ENCODE measurements around the gene THPO. TPM values are rescaled to one million over a fixed set of nuclear protein-coding genes. Genes with fewer than 3 reads are reported as not detected.

THPO gene
- total RNA-seq, 1 experiment from 2014 or later, result 0.55 TPM

DNA sequence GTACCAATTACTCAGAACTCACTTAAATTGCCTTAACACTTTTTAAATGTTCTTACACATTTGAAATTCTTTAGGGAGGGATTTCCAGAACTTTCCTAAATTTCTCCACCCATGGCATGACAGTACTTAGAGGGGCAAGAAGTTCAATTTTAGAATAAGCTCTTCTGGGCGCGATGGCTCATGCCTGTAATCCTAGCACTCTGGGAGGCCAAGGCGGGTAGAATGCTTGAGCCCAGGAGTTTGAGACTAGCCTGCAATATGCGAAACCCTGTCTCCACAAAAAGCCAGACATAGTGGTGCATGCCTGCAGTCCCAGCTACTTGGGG is 30.0 kb downstream of the THPO start:
- POLR2A ChIA-PET, result interaction anchor here (0.7 to 1.5 kb wide), 2 partner anchors 9 to 13 kb away, joined by 5 to 6 read pairs; no protein-coding TSS in a partner anchor

DNA sequence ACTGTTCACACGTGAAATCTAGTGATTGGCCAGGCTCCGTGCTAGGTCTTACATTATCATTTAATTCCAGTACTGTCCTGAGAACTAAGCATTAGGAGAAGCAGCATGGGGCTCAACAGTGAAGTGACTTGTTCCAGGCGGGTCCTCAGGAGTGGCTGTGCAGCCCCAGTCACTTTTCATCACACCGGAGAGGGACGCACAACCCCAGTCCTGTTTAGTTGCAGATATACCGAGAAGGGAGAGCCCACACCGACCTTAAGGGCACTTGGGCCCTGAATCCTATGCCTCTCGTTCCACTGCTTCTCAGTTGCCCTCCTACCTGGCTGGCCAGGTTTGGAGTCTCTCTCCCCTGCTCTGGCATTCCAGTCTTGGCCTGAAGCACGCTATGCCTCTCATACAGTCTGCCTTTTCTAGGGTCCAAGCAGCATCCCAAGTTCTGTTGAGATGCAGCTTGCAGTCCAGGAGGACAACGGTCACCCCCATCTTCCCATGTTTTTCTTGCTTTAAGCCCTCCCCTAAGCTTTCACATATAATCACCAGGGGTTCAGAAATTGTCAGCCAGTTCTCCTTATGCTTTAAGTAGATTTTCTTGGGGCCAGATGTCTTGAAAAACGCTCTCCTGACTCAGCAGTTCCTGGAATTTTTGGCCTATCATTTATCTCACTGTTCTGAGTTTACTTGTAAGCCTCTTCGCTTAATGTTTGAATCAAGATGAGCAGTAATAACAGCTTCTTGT is 30.5 kb downstream of the THPO start:
- no peak for TF ChIP-seq PRDM15 (CRISPR knock-in tag; IDR thresholded peaks at IDR 0.05)
- TF ChIP-seq SMAD4 (CRISPR knock-in tag; IDR thresholded peaks at IDR 0.05), result no peak
- TF ChIP-seq, protein P1, sequence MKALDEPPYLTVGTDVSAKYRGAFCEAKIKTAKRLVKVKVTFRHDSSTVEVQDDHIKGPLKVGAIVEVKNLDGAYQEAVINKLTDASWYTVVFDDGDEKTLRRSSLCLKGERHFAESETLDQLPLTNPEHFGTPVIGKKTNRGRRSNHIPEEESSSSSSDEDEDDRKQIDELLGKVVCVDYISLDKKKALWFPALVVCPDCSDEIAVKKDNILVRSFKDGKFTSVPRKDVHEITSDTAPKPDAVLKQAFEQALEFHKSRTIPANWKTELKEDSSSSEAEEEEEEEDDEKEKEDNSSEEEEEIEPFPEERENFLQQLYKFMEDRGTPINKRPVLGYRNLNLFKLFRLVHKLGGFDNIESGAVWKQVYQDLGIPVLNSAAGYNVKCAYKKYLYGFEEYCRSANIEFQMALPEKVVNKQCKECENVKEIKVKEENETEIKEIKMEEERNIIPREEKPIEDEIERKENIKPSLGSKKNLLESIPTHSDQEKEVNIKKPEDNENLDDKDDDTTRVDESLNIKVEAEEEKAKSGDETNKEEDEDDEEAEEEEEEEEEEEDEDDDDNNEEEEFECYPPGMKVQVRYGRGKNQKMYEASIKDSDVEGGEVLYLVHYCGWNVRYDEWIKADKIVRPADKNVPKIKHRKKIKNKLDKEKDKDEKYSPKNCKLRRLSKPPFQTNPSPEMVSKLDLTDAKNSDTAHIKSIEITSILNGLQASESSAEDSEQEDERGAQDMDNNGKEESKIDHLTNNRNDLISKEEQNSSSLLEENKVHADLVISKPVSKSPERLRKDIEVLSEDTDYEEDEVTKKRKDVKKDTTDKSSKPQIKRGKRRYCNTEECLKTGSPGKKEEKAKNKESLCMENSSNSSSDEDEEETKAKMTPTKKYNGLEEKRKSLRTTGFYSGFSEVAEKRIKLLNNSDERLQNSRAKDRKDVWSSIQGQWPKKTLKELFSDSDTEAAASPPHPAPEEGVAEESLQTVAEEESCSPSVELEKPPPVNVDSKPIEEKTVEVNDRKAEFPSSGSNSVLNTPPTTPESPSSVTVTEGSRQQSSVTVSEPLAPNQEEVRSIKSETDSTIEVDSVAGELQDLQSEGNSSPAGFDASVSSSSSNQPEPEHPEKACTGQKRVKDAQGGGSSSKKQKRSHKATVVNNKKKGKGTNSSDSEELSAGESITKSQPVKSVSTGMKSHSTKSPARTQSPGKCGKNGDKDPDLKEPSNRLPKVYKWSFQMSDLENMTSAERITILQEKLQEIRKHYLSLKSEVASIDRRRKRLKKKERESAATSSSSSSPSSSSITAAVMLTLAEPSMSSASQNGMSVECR (CRISPR knock-in tag; IDR thresholded peaks at IDR 0.05; ENCODE audit: borderline replicate concordance), result no peak
- TF ChIP-seq EMX1 (CRISPR knock-in tag; IDR thresholded peaks at IDR 0.05), result no peak
- ChIA-PET CTCF (interaction anchor here (1.4 to 2.1 kb wide), 2 partner anchors 166 kb away, joined by 5 to 15 read pairs; no protein-coding TSS in a partner anchor), POLR2A (interaction anchor here (0.7 to 1.5 kb wide), 2 partner anchors 8 to 13 kb away, joined by 5 to 6 read pairs; no protein-coding TSS in a partner anchor)
- H3K4me3 Mint-ChIP-seq, result no peak overlapping the region
- peak overlapping the region; percentile 31 for H3K27ac Mint-ChIP-seq
- ATAC-seq (no peak), DNase-seq (ENCODE audit: low spot score) (no peak)
- H3K27me3 Mint-ChIP-seq (ENCODE audit: low read depth), result no peaks in the 10 kb centered on the region
- peaks cover 19% of the 10 kb centered on the region for H3K4me1 Mint-ChIP-seq
- H3K36me3 Mint-ChIP-seq, result peaks cover 11% of the 10 kb centered on the region
- no peaks in the 10 kb centered on the region for H3K9me3 Mint-ChIP-seq

More for the DNA sequence above, 30.0 kb downstream of the THPO start:
- DNase-seq (ENCODE audit: low spot score) (no peak), ATAC-seq (no peak)
- Mint-ChIP-seq H3K27me3 (ENCODE audit: low read depth) (no peaks in the 10 kb centered on the region), H3K27ac (peak overlapping the region; percentile 31; the same call in 1 of the 2 replicates), H3K36me3 (peaks cover 7% of the 10 kb centered on the region), H3K4me1 (peaks cover 19% of the 10 kb centered on the region), H3K9me3 (no peaks in the 10 kb centered on the region), H3K4me3 (no peak overlapping the region)
- no peak for TF ChIP-seq ZNF317 (CRISPR knock-in tag; IDR thresholded peaks at IDR 0.05; ENCODE audit: borderline replicate concordance, low read depth)
- CTCF ChIA-PET, result interaction anchor here (1.4 kb wide), 1 partner anchor 165 kb away, joined by 5 read pairs; no protein-coding TSS in a partner anchor

DNA sequence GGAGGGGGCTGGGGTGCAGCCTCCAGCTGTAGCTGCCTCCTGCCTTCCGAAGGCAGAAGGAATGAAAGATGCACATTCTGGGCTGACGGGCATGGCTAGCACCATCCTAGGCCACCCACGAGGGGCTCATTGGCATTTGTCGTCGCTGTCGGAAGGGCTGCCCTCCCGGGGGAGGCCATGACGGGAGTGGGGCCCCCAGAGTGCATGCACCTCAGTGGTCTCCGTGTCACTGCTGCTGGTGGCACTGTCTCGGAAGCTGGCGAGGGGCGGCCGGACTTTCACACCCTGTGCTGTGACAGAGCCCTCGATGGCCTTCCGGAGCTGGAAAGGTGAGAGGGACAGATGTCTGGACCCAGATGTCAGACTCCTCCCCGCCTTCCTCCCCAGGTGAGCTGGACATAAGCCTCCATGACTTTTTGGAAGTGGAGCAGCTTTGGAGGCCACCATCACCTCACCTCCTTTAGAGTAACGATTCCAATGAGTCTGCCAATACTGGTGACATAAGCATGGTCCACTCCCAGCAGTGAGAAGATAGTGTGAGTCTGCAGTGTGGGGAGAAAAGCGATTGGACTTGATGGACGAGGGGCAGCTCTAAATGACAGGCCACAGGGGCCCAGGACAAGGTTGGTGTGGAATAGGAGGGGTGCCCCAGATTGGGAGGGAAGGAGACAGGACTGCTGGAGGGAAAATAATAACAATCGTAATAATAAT is 31.4 kb downstream of the THPO start:
- Mint-ChIP-seq H3K9me3 (no peaks in the 10 kb centered on the region), H3K27me3 (ENCODE audit: low read depth) (no peaks in the 10 kb centered on the region), H3K27ac (no peak overlapping the region), H3K4me1 (peaks cover 16% of the 10 kb centered on the region), H3K36me3 (peaks cover 8% of the 10 kb centered on the region; the same call in 1 of the 2 replicates), H3K4me3 (no peak overlapping the region)
- ATAC-seq (no peak), DNase-seq (ENCODE audit: low spot score) (no peak)
- TF ChIP-seq ZNF281 (CRISPR knock-in tag; IDR thresholded peaks at IDR 0.05) (no peak), GTF2I (CRISPR knock-in tag; conservative IDR thresholded peaks at IDR 0.05) (no peak), FOXP1 (CRISPR knock-in tag; IDR thresholded peaks at IDR 0.05; ENCODE audit: borderline replicate concordance) (no peak), ATF6 (CRISPR knock-in tag; IDR thresholded peaks at IDR 0.05) (no peak), HMGA2 (CRISPR knock-in tag; IDR thresholded peaks at IDR 0.05) (no peak), EMX1 (CRISPR knock-in tag; IDR thresholded peaks at IDR 0.05) (no peak), CREM (CRISPR knock-in tag; IDR thresholded peaks at IDR 0.05) (no peak), ZNF423 (CRISPR knock-in tag; IDR thresholded peaks at IDR 0.05) (no peak), TEAD4 (CRISPR knock-in tag; IDR thresholded peaks at IDR 0.05) (no peak)
- TF ChIP-seq, protein P2, sequence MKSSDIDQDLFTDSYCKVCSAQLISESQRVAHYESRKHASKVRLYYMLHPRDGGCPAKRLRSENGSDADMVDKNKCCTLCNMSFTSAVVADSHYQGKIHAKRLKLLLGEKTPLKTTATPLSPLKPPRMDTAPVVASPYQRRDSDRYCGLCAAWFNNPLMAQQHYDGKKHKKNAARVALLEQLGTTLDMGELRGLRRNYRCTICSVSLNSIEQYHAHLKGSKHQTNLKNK (CRISPR knock-in tag; IDR thresholded peaks at IDR 0.05), result no peak
- ChIA-PET CTCF (interaction anchor here (0.6 to 2.9 kb wide), 5 partner anchors 9 to 167 kb away, joined by 4 to 20 read pairs (median 11); partner anchors contain the start of gene FAM131A), POLR2A (no interaction called here)
